PC-3 (cell line): ENCODE measurements around the gene NBPF1. TPM values are rescaled to one million over a fixed set of nuclear protein-coding genes. Genes with fewer than 3 reads are reported as not detected.
"Not testable (repeated sequence)": the region's sequence is repeated elsewhere in the genome, so short reads cannot be mapped to it uniquely, and the experiment has no call there.

Experiments used
- ATAC-seq: fragments of 200-7000 bp; cut with Tn5 transposase; 2 replicates; pipeline ENCODE4 v1.9.1; 2020; ENCODE audit warnings: mild to moderate bottlenecking, moderate library complexity
- Bru-seq: library from RNA; stranded (reverse); fragments of 400-500 nt; gene quantifications from one replicate; lab custom pipeline; 2021; lab: Mats Ljungman, UMichigan
- BruChase-seq, 2 experiments: library from RNA; stranded (reverse); fragments of 400-500 nt; gene quantifications; one replicate each; lab custom pipeline; 2021; lab: Mats Ljungman, UMichigan
- BruUV-seq: library from RNA; stranded (reverse); fragments of 400-500 nt; replicated peaks from 2 replicates; lab custom pipeline; 2021; lab: Mats Ljungman, UMichigan
- CTCF ChIA-PET: fragments of 300-600 bp; sonication (Branson Sonifier 250); formaldehyde crosslinking; loops from one replicate; lab custom pipeline; 2022; ENCODE audit warnings: antibody characterized with exemption; lab: Charles Lee
- POLR2A ChIA-PET: fragments of 300-600 bp; sonication (Branson Sonifier 250); formaldehyde crosslinking; loops from one replicate; lab custom pipeline; 2022; ENCODE audit warnings: antibody characterized with exemption; ENCODE audit not compliant: unreplicated experiment; lab: Charles Lee
- DNase-seq: peaks from one replicate; pipeline ENCODE4 v3.0.0-alpha.2; 2015
- H2AFZ ChIP-seq: fragments of 300-600 bp; sonication (generic); 2 replicates; pipeline ENCODE4 v1.6.0; 2016; ENCODE audit warnings: antibody characterized with exemption, low read length
- H3F3A ChIP-seq: fragments of 300-600 bp; sonication (generic); one replicate; pipeline ENCODE4 v1.6.0; 2017; ENCODE audit warnings: antibody characterized with exemption, low read length, control low read depth, mild to moderate bottlenecking; ENCODE audit not compliant: unreplicated experiment
- H3K27ac ChIP-seq: fragments of 300-600 bp; sonication (generic); 2 replicates; pipeline ENCODE4 v1.5.1; 2016; ENCODE audit warnings: mild to moderate bottlenecking, low read length
- H3K27me3 ChIP-seq: fragments of 300-600 bp; sonication (generic); 2 replicates; pipeline ENCODE4 v1.6.1; 2016; ENCODE audit warnings: low read length, mixed read lengths
- H3K36me3 ChIP-seq: fragments of 300-600 bp; sonication (generic); 2 replicates; pipeline ENCODE4 v1.6.1; 2016; ENCODE audit warnings: low read depth, mixed run types, low read length, mixed read lengths
- H3K4me1 ChIP-seq: fragments of 300-600 bp; sonication (generic); 2 replicates; pipeline ENCODE4 v1.5.1; 2016; ENCODE audit warnings: low read length; ENCODE audit not compliant: insufficient read depth
- H3K4me2 ChIP-seq: fragments of 300-600 bp; sonication (generic); 2 replicates; pipeline ENCODE4 v1.6.0; 2016; ENCODE audit warnings: low read length
- H3K4me3 ChIP-seq: fragments of 300-600 bp; sonication (generic); 2 replicates; pipeline ENCODE4 v1.5.1; 2016; ENCODE audit warnings: mild to moderate bottlenecking, low read length, mixed read lengths
- H3K79me2 ChIP-seq: fragments of 300-600 bp; sonication (generic); 2 replicates; pipeline ENCODE4 v1.6.1; 2017; ENCODE audit warnings: low read length, mixed read lengths
- H3K9ac ChIP-seq: fragments of 300-600 bp; sonication (generic); 2 replicates; pipeline ENCODE4 v1.6.0; 2016; ENCODE audit warnings: mild to moderate bottlenecking, low read length
- H3K9me2 ChIP-seq: fragments of 300-600 bp; sonication (generic); replicated peaks from 2 replicates; pipeline ENCODE4 v1.6.1; 2016; ENCODE audit warnings: mixed run types, low read length, mixed read lengths
- H3K9me3 ChIP-seq: fragments of 300-600 bp; sonication (generic); 2 replicates; pipeline ENCODE4 v1.6.1; 2016; ENCODE audit warnings: low read length, mixed read lengths
- H4K20me1 ChIP-seq: fragments of 300-600 bp; sonication (generic); 2 replicates; pipeline ENCODE4 v1.6.1; 2016; ENCODE audit warnings: low read length, mixed read lengths
- EZH2 ChIP-seq: fragments of 300-600 bp; sonication (generic); IDR thresholded peaks from one replicate; pipeline ENCODE4 v1.6.1; 2017; ENCODE audit warnings: antibody characterized with exemption, mild to moderate bottlenecking, low read length; ENCODE audit not compliant: unreplicated experiment
- EZH2phosphoT487 ChIP-seq: fragments of 300-600 bp; sonication (generic); IDR thresholded peaks from 2 replicates; pipeline ENCODE4 v1.6.1; 2018; ENCODE audit warnings: mild to moderate bottlenecking, antibody characterized with exemption, low read length, borderline replicate concordance
- intact Hi-C: fragments of 100-400 bp; cut with micrococcal nuclease; formaldehyde crosslinking; loops from 2 replicates; pipeline ENCODE4 v1.9.0; 2023
- long read RNA-seq: library from polyadenylated mRNA; unstranded; transcript quantifications from one replicate; pipeline ENCODE4 v2.0.0, GENCODE V29; 2021; ENCODE audit not compliant: unreplicated experiment
- total RNA-seq: library from RNA; depleted of rRNA; stranded (reverse); fragments of >200 nt; gene quantifications from 2 replicates; pipeline ENCODE4 v1.2.3, GENCODE V29; 2014; rRNA removed
- TF ChIP-seq, protein P1 (sequence below): fragments of 300-600 bp; sonication (generic); conservative IDR thresholded peaks from 2 replicates; pipeline ENCODE4 v1.5.1; 2017; ENCODE audit warnings: antibody characterized with exemption, low read depth, mild to moderate bottlenecking, low read length

Gene NBPF1
- total RNA-seq (57.2 and 76.7 TPM in 2 replicates), Bru-seq, nascent RNA (percentile 98 among the genes with signal in this experiment), BruChase-seq, experiment 1, labeled RNA remaining after a 6-hour chase (percentile 95 among the genes with signal in this experiment), BruChase-seq, experiment 2, labeled RNA remaining after a 2-hour chase (percentile 98 among the genes with signal in this experiment)
- long read RNA-seq, transcript NBPF1-205 (3 exons, 2,755 nt): minor isoform, 26 of 622 reads
- long read RNA-seq, transcript NBPF1-207 (1 exons, 3,447 nt): major isoform, 48 of 622 reads
- long read RNA-seq, transcript NBPF1-206 (3 exons, 2,752 nt): minor isoform, 26 of 622 reads
- long read RNA-seq, partial matches to known transcripts: 341 of 622 reads
- long read RNA-seq, other reads (novel, unspliced or antisense): 181 of 622 reads

- no peaks in the 10 kb centered on the region for H4K20me1 ChIP-seq
- no peaks in the 10 kb centered on the region for H3F3A ChIP-seq
- peaks cover 34% of the 10 kb centered on the region for H3K4me1 ChIP-seq
- no peaks in the 10 kb centered on the region for H3K9me3 ChIP-seq
- DNase-seq: peak; percentile 100
- ATAC-seq: peak; percentile 92
- H2AFZ ChIP-seq: peak within 1 kb of the TSS; percentile 82
- no peaks in the 10 kb centered on the region for H3K9me2 ChIP-seq
- H3K79me2 ChIP-seq: peaks cover 49% of the 10 kb centered on the region
- peak within 1 kb of the TSS; percentile 81 for H3K9ac ChIP-seq
- TSS peak; percentile 7 for BruUV-seq
- H3K4me3 ChIP-seq: peak within 1 kb of the TSS; percentile 80
- H3K4me2 ChIP-seq: peak within 1 kb of the TSS; percentile 79
- H3K27me3 ChIP-seq: no peaks in the 10 kb centered on the region
- peak within 1 kb of the TSS; percentile 39 for H3K27ac ChIP-seq
- TF ChIP-seq, protein P1, sequence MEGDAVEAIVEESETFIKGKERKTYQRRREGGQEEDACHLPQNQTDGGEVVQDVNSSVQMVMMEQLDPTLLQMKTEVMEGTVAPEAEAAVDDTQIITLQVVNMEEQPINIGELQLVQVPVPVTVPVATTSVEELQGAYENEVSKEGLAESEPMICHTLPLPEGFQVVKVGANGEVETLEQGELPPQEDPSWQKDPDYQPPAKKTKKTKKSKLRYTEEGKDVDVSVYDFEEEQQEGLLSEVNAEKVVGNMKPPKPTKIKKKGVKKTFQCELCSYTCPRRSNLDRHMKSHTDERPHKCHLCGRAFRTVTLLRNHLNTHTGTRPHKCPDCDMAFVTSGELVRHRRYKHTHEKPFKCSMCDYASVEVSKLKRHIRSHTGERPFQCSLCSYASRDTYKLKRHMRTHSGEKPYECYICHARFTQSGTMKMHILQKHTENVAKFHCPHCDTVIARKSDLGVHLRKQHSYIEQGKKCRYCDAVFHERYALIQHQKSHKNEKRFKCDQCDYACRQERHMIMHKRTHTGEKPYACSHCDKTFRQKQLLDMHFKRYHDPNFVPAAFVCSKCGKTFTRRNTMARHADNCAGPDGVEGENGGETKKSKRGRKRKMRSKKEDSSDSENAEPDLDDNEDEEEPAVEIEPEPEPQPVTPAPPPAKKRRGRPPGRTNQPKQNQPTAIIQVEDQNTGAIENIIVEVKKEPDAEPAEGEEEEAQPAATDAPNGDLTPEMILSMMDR: no peak
- TF ChIP-seq EZH2phosphoT487: no peak
- no peak for TF ChIP-seq EZH2
- intact Hi-C loops: no loop called here
- ChIA-PET CTCF (interaction anchor here (0.8 to 2.1 kb wide), 2 partner anchors 7 to 338 kb away, joined by 3 to 7 read pairs; no protein-coding TSS in a partner anchor), POLR2A (no interaction called here)
- H3K36me3 ChIP-seq: peaks cover 3% of the 10 kb centered on the region; the same call in 1 of the 2 replicates
Measured at GRCh38 chr1:16613185-16614147, at the start of gene NBPF1. Gene NBPF1 (minus strand): TSS chr1:16613564.

DNA sequence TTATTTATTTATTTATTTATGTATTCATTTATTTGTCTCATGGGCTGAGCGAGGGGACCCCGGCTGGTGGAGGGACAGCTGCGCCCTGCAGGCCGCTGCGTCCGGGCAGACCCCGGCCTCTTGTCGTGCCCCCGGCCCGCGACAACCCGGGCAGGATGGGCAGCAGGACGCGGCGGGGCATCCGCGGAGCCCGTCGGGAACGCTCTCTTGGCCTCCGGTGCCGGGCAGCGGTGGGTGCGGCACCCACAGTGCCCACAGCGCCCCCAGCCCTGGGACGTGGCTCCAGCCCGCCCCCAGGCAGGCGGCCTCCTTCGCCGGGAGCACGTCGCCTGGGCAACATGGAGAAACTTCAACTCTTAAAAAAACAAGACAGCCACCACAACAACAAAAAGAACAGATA, 44.9 kb upstream of the NBPF1 start:
- H3K4me3 ChIP-seq, POLR2A ChIA-PET, H3K27me3 ChIP-seq, BruUV-seq, ATAC-seq, H3K27ac ChIP-seq, H3K36me3 ChIP-seq, H4K20me1 ChIP-seq, H3K9me3 ChIP-seq, H3K9ac ChIP-seq, H3K4me1 ChIP-seq, H3K4me2 ChIP-seq, H3F3A ChIP-seq, intact Hi-C loops, H2AFZ ChIP-seq, H3K79me2 ChIP-seq, DNase-seq, H3K9me2 ChIP-seq, CTCF ChIA-PET: not testable (repeated sequence)

- H3K79me2 ChIP-seq, H3K27me3 ChIP-seq, DNase-seq, H3F3A ChIP-seq, H4K20me1 ChIP-seq, H3K9me2 ChIP-seq, BruUV-seq, H3K4me3 ChIP-seq, H3K4me2 ChIP-seq, H3K9me3 ChIP-seq, H3K27ac ChIP-seq, H3K4me1 ChIP-seq, H3K9ac ChIP-seq, H2AFZ ChIP-seq, intact Hi-C loops, POLR2A ChIA-PET, H3K36me3 ChIP-seq, CTCF ChIA-PET: not testable (repeated sequence)
- peak; percentile 27; the same call in 1 of the 2 replicates for ATAC-seq
Measured at GRCh38 chr1:16656981-16657683, 43.8 kb upstream of the NBPF1 start.

DNA sequence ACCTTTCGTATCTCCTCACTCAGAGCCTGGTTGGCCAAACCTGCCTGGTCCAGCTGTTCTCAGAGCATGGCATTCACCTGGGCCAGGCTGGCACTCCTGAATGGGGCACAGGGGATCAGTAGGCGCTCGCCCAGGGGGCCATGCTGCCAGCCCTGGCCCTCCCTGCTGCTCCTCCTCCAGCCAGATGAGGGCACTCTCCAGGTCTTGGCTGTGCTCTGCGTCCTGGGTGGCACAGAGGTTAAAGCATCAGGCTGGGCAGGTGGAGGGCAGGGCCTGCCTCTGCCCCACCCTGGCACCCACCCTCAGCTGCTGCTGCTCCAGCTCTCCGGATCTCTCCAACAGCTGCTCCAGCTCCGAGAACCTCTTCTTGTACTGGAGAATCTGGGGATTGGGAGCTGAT, 43.2 kb upstream of the NBPF1 start:
- DNase-seq, H3K9me2 ChIP-seq, H3K4me3 ChIP-seq, CTCF ChIA-PET, H3K4me1 ChIP-seq, H3K36me3 ChIP-seq, H4K20me1 ChIP-seq, H3K4me2 ChIP-seq, H3K79me2 ChIP-seq, POLR2A ChIA-PET, H3K27ac ChIP-seq, H3F3A ChIP-seq, H3K27me3 ChIP-seq, H2AFZ ChIP-seq, intact Hi-C loops, H3K9me3 ChIP-seq, BruUV-seq, H3K9ac ChIP-seq: not testable (repeated sequence)
- ATAC-seq: peak; percentile 52; the same call in 1 of the 2 replicates

- H3K36me3 ChIP-seq, intact Hi-C loops, H3F3A ChIP-seq, H3K9me3 ChIP-seq, H2AFZ ChIP-seq, H3K4me3 ChIP-seq, H3K9ac ChIP-seq, H3K9me2 ChIP-seq, H3K27ac ChIP-seq, H4K20me1 ChIP-seq, H3K4me2 ChIP-seq, H3K79me2 ChIP-seq, H3K4me1 ChIP-seq, CTCF ChIA-PET, POLR2A ChIA-PET, H3K27me3 ChIP-seq, BruUV-seq: not testable (repeated sequence)
- ATAC-seq: peak; percentile 79
- DNase-seq: peak; percentile 31
Measured at GRCh38 chr1:16651560-16651959, 38.2 kb upstream of the NBPF1 start.
